ENCODE data around the gene XG. TPM values are rescaled to one million over a fixed set of nuclear protein-coding genes. Genes with fewer than 3 reads are reported as not detected.
"Not testable (repeated sequence)": the region's sequence is repeated elsewhere in the genome, so short reads cannot be mapped to it uniquely, and the experiment has no call there.

The XG gene
- polyA plus RNA-seq, 4 donors: 0.13 to 0.15 TPM; not detected in 2

GRCh38 chrX:2741386-2741785 is 10.5 kb upstream of the XG start:
- no peak for FAIRE-seq
- Histone ChIP-seq H3K36me3 (ENCODE audit: control insufficient read depth in 3 of 3, insufficient read depth in 2 of 3, low read depth in 1 of 3, low read length in 3 of 3) (peaks cover 4 to 23% (median 12%) of the 10 kb centered on the region in 3 donors), H3K27ac (ENCODE audit: low read depth in 1 of 3, low read length in 2 of 3) (no peak overlapping the region), H3K9me3 (ENCODE audit: control insufficient read depth in 2 of 2, insufficient read depth in 1 of 2, low read depth in 1 of 2, low read length in 1 of 2) (no peaks in the 10 kb centered on the region), H3K27me3 (ENCODE audit: control insufficient read depth in 3 of 3, insufficient read depth in 3 of 3, low read length in 3 of 3) (no peaks in the 10 kb centered on the region), H3K4me3 (ENCODE audit: low read depth in 1 of 3, low read length in 3 of 3) (no peak overlapping the region), H3K4me1 (ENCODE audit: control insufficient read depth in 3 of 3, insufficient read depth in 2 of 3, low read depth in 1 of 3, low read length in 2 of 3) (peaks cover 0 to 6% (median 0%) of the 10 kb centered on the region in 3 donors)
- DNase-seq: no peak
- 97 to 100% (median 98%) methylated on average over 3 of the region's 3 CpGs for WGBS, 3 donors

- H3K27ac ChIP-seq (ENCODE audit: low read depth in 1 of 3, low read length in 2 of 3): peak overlapping the region in 2 of 3 donors; percentile 27 to 38
- H3K4me3 ChIP-seq (ENCODE audit: low read depth in 1 of 3, low read length in 3 of 3); H3K27me3 ChIP-seq (ENCODE audit: control insufficient read depth in 3 of 3, insufficient read depth in 3 of 3, low read length in 3 of 3); H3K36me3 ChIP-seq (ENCODE audit: control insufficient read depth in 3 of 3, insufficient read depth in 2 of 3, low read depth in 1 of 3, low read length in 3 of 3); H3K4me1 ChIP-seq (ENCODE audit: control insufficient read depth in 3 of 3, insufficient read depth in 2 of 3, low read depth in 1 of 3, low read length in 2 of 3); FAIRE-seq; H3K9me3 ChIP-seq (ENCODE audit: control insufficient read depth in 2 of 2, insufficient read depth in 1 of 2, low read depth in 1 of 2, low read length in 1 of 2): not testable (repeated sequence)
- DNase-seq: peak; percentile 29 to 38
- WGBS, 3 donors: 10 to 23% (median 23%) methylated on average over 6 of the region's 6 CpGs
Measured at GRCh38 chrX:2746250-2746649, 5.6 kb upstream of the XG start.

- no peak for FAIRE-seq
- Histone ChIP-seq H3K4me3 (ENCODE audit: low read depth in 1 of 3, low read length in 3 of 3) (no peak overlapping the region), H3K27ac (ENCODE audit: low read depth in 1 of 3, low read length in 2 of 3) (no peak overlapping the region), H3K36me3 (ENCODE audit: control insufficient read depth in 3 of 3, insufficient read depth in 2 of 3, low read depth in 1 of 3, low read length in 3 of 3) (no peaks in the 10 kb centered on the region), H3K9me3 (ENCODE audit: control insufficient read depth in 2 of 2, insufficient read depth in 1 of 2, low read depth in 1 of 2, low read length in 1 of 2) (no peaks in the 10 kb centered on the region), H3K27me3 (ENCODE audit: control insufficient read depth in 3 of 3, insufficient read depth in 3 of 3, low read length in 3 of 3) (no peaks in the 10 kb centered on the region), H3K4me1 (ENCODE audit: control insufficient read depth in 3 of 3, insufficient read depth in 2 of 3, low read depth in 1 of 3, low read length in 2 of 3) (peaks cover 0 to 9% (median 0%) of the 10 kb centered on the region in 3 donors)
- 83 to 86% (median 83%) methylated on average over 8 of the region's 8 CpGs for WGBS, 3 donors
- no peak for DNase-seq
Measured at GRCh38 chrX:2748171-2748814, 3.5 kb upstream of the XG start.

GRCh38 chrX:2748815-2749188 is 3.0 kb upstream of the XG start:
- WGBS, 3 donors: 36 to 80% (median 47%) methylated on average over 1 of the region's 1 CpG
- H3K36me3 ChIP-seq (ENCODE audit: control insufficient read depth in 3 of 3, insufficient read depth in 2 of 3, low read depth in 1 of 3, low read length in 3 of 3): no peaks in the 10 kb centered on the region
- no peak for DNase-seq
- H3K4me3 ChIP-seq (ENCODE audit: low read depth in 1 of 3, low read length in 3 of 3): no peak overlapping the region
- H3K9me3 ChIP-seq (ENCODE audit: control insufficient read depth in 2 of 2, insufficient read depth in 1 of 2, low read depth in 1 of 2, low read length in 1 of 2): no peaks in the 10 kb centered on the region
- no peak for FAIRE-seq
- no peaks in the 10 kb centered on the region for H3K27me3 ChIP-seq (ENCODE audit: control insufficient read depth in 3 of 3, insufficient read depth in 3 of 3, low read length in 3 of 3)
- H3K27ac ChIP-seq (ENCODE audit: low read depth in 1 of 3, low read length in 2 of 3): no peak overlapping the region
- H3K4me1 ChIP-seq (ENCODE audit: control insufficient read depth in 3 of 3, insufficient read depth in 2 of 3, low read depth in 1 of 3, low read length in 2 of 3): peaks cover 0 to 9% (median 0%) of the 10 kb centered on the region in 3 donors

GRCh38 chrX:2751291-2751690 is 549 bp upstream of the XG start:
- H3K27me3 ChIP-seq (ENCODE audit: control insufficient read depth in 3 of 3, insufficient read depth in 3 of 3, low read length in 3 of 3): no peaks in the 10 kb centered on the region
- no peak overlapping the region for H3K27ac ChIP-seq (ENCODE audit: low read depth in 1 of 3, low read length in 2 of 3)
- 49 to 58% (median 54%) methylated on average over 3 of the region's 3 CpGs for WGBS, 3 donors
- H3K4me3 ChIP-seq (ENCODE audit: low read depth in 1 of 3, low read length in 3 of 3): no peak overlapping the region
- no peaks in the 10 kb centered on the region for H3K36me3 ChIP-seq (ENCODE audit: control insufficient read depth in 3 of 3, insufficient read depth in 2 of 3, low read depth in 1 of 3, low read length in 3 of 3)
- H3K4me1 ChIP-seq (ENCODE audit: control insufficient read depth in 3 of 3, insufficient read depth in 2 of 3, low read depth in 1 of 3, low read length in 2 of 3): peaks cover 0 to 4% (median 0%) of the 10 kb centered on the region in 3 donors
- FAIRE-seq: no peak
- no peaks in the 10 kb centered on the region for H3K9me3 ChIP-seq (ENCODE audit: control insufficient read depth in 2 of 2, insufficient read depth in 1 of 2, low read depth in 1 of 2, low read length in 1 of 2)
- DNase-seq: no peak

GRCh38 chrX:2752441-2752840 is 601 bp downstream of the XG start:
- DNase-seq; H3K9me3 ChIP-seq (ENCODE audit: control insufficient read depth in 2 of 2, insufficient read depth in 1 of 2, low read depth in 1 of 2, low read length in 1 of 2); FAIRE-seq; H3K27ac ChIP-seq (ENCODE audit: low read depth in 1 of 3, low read length in 2 of 3); H3K4me1 ChIP-seq (ENCODE audit: control insufficient read depth in 3 of 3, insufficient read depth in 2 of 3, low read depth in 1 of 3, low read length in 2 of 3); H3K36me3 ChIP-seq (ENCODE audit: control insufficient read depth in 3 of 3, insufficient read depth in 2 of 3, low read depth in 1 of 3, low read length in 3 of 3); H3K27me3 ChIP-seq (ENCODE audit: control insufficient read depth in 3 of 3, insufficient read depth in 3 of 3, low read length in 3 of 3); H3K4me3 ChIP-seq (ENCODE audit: low read depth in 1 of 3, low read length in 3 of 3): not testable (repeated sequence)
- 88 to 93% (median 90%) methylated on average over 5 to 6 of the region's 7 CpGs for WGBS, 3 donors

GRCh38 chrX:2755163-2755715 is 3.4 kb downstream of the XG start:
- whole genome bisulfite sequencing, 3 donors: 61 to 72% (median 61%) methylated on average over 5 of the region's 5 CpGs
- not testable (repeated sequence) for H3K27ac ChIP-seq (ENCODE audit: low read depth in 1 of 3, low read length in 2 of 3); H3K4me1 ChIP-seq (ENCODE audit: control insufficient read depth in 3 of 3, insufficient read depth in 2 of 3, low read depth in 1 of 3, low read length in 2 of 3); FAIRE-seq; H3K36me3 ChIP-seq (ENCODE audit: control insufficient read depth in 3 of 3, insufficient read depth in 2 of 3, low read depth in 1 of 3, low read length in 3 of 3); H3K9me3 ChIP-seq (ENCODE audit: control insufficient read depth in 2 of 2, insufficient read depth in 1 of 2, low read depth in 1 of 2, low read length in 1 of 2); H3K4me3 ChIP-seq (ENCODE audit: low read depth in 1 of 3, low read length in 3 of 3); H3K27me3 ChIP-seq (ENCODE audit: control insufficient read depth in 3 of 3, insufficient read depth in 3 of 3, low read length in 3 of 3)
- peak in 1 of 2 donors; percentile 8 for DNase-seq

GRCh38 chrX:2756548-2756947 is 4.7 kb downstream of the XG start:
- no peaks in the 10 kb centered on the region for H3K36me3 ChIP-seq (ENCODE audit: control insufficient read depth in 3 of 3, insufficient read depth in 2 of 3, low read depth in 1 of 3, low read length in 3 of 3)
- FAIRE-seq (no peak), DNase-seq (no peak)
- H3K27ac ChIP-seq (ENCODE audit: low read depth in 1 of 3, low read length in 2 of 3): no peak overlapping the region
- H3K4me1 ChIP-seq (ENCODE audit: control insufficient read depth in 3 of 3, insufficient read depth in 2 of 3, low read depth in 1 of 3, low read length in 2 of 3): no peaks in the 10 kb centered on the region
- no peaks in the 10 kb centered on the region for H3K27me3 ChIP-seq (ENCODE audit: control insufficient read depth in 3 of 3, insufficient read depth in 3 of 3, low read length in 3 of 3)
- 65 to 74% (median 72%) methylated on average over 10 of the region's 10 CpGs for WGBS, 3 donors
- H3K9me3 ChIP-seq (ENCODE audit: control insufficient read depth in 2 of 2, insufficient read depth in 1 of 2, low read depth in 1 of 2, low read length in 1 of 2): no peaks in the 10 kb centered on the region
- H3K4me3 ChIP-seq (ENCODE audit: low read depth in 1 of 3, low read length in 3 of 3): no peak overlapping the region

- 71 to 74% (median 72%) methylated on average over 2 of the region's 2 CpGs for WGBS, 3 donors
- Histone ChIP-seq H3K27ac (ENCODE audit: low read depth in 1 of 3, low read length in 2 of 3) (no peak overlapping the region), H3K9me3 (ENCODE audit: control insufficient read depth in 2 of 2, insufficient read depth in 1 of 2, low read depth in 1 of 2, low read length in 1 of 2) (peaks cover 0 to 4% of the 10 kb centered on the region in 2 donors), H3K36me3 (ENCODE audit: control insufficient read depth in 3 of 3, insufficient read depth in 2 of 3, low read depth in 1 of 3, low read length in 3 of 3) (no peaks in the 10 kb centered on the region), H3K4me1 (ENCODE audit: control insufficient read depth in 3 of 3, insufficient read depth in 2 of 3, low read depth in 1 of 3, low read length in 2 of 3) (no peaks in the 10 kb centered on the region), H3K27me3 (ENCODE audit: control insufficient read depth in 3 of 3, insufficient read depth in 3 of 3, low read length in 3 of 3) (no peaks in the 10 kb centered on the region), H3K4me3 (ENCODE audit: low read depth in 1 of 3, low read length in 3 of 3) (no peak overlapping the region)
- FAIRE-seq (no peak), DNase-seq (no peak)
Measured at GRCh38 chrX:2761246-2761645, 9.4 kb downstream of the XG start.

All from small intestine (tissue), 7 donors.